Measurements from ENCODE around the gene DOLK. TPM values are rescaled to one million over a fixed set of nuclear protein-coding genes. Genes with fewer than 3 reads are reported as not detected.

Gene DOLK
- total and polyA plus RNA-seq, 2 of the 4 experiments (the other 2 are of a cell fraction): 23.2 to 30.8 TPM

GRCh38 chr9:128927731-128928411 is 19.5 kb downstream of the DOLK start:
- BruUV-seq (replicated peaks): no TSS peak
- peak; percentile 92 for TF ChIP-seq SMC3 (IDR thresholded peaks at IDR 0.05; ENCODE audit: low read depth, low read length)
- peak; percentile 93 for TF ChIP-seq RAD21 (IDR thresholded peaks at IDR 0.05; ENCODE audit: low read length)
- TF ChIP-seq RFX5 (IDR thresholded peaks at IDR 0.05; ENCODE audit: low read depth, low read length): no peak
- TF ChIP-seq POLR2A (IDR thresholded peaks at IDR 0.05; ENCODE audit: low read depth, low read length): peak; percentile 30; the same call in 1 of the 2 replicates
- peak; percentile 86 for TF ChIP-seq CTCF (conservative IDR thresholded peaks at IDR 0.05; ENCODE audit: low read depth, low read length)
- no peak for TF ChIP-seq MAFK (IDR thresholded peaks at IDR 0.05; ENCODE audit: low read depth, low read length)
- Histone ChIP-seq H3K79me1 (ENCODE audit: low read depth in 1 of 2, low read length in 2 of 2) (no peaks in the 10 kb centered on the region; a peak in 1 of 4 replicates), H4K91ac (ENCODE audit: insufficient read depth, low read depth, low read length) (no peak overlapping the region), H3K56ac (ENCODE audit: extremely low read depth, insufficient read depth, low read length) (no peak overlapping the region), H3K9ac (ENCODE audit: low read depth, low read length) (no peak overlapping the region), H2AFZ (replicated peaks; ENCODE audit: low read length, poor library complexity) (peak overlapping the region; percentile 62), H3K36me3 (ENCODE audit: control insufficient read depth, insufficient read depth, low read length) (no peaks in the 10 kb centered on the region), H3K9me3 (ENCODE audit: control insufficient read depth, insufficient read depth, low read length) (no peaks in the 10 kb centered on the region), H3K18ac (ENCODE audit: low read depth, low read length) (no peak overlapping the region), H2AK9ac (replicated peaks; ENCODE audit: low read depth, low read length, poor library complexity) (peak overlapping the region; percentile 47), H2BK15ac (ENCODE audit: low read depth, low read length) (no peak overlapping the region), H3K4me1 (ENCODE audit: control insufficient read depth, insufficient read depth, low read length) (no peaks in the 10 kb centered on the region), H3K27me3 (ENCODE audit: control insufficient read depth, insufficient read depth, low read length) (no peaks in the 10 kb centered on the region), H3K4me3 (ENCODE audit: insufficient read depth, low read depth, low read length) (no peak overlapping the region), H3K4me2 (ENCODE audit: low read depth, low read length) (no peak overlapping the region), H2BK5ac (ENCODE audit: low read depth, low read length, poor library complexity, severe bottlenecking) (no peak overlapping the region), H4K5ac (ENCODE audit: low read depth, low read length) (no peak overlapping the region), H2BK120ac (ENCODE audit: low read depth, low read length) (no peak overlapping the region), H3K9me1 (ENCODE audit: insufficient read depth, low read length) (no peaks in the 10 kb centered on the region), H4K8ac (ENCODE audit: low read depth in 2 of 2, low read length in 2 of 2) (peak overlapping the region in 1 of 2 experiments; percentile 77; a peak in 1 of 4 replicates), H3K14ac (replicated peaks; ENCODE audit: low read depth, low read length) (no peak overlapping the region), H3K27ac (ENCODE audit: insufficient read depth, low read length) (no peak overlapping the region), H2AK5ac (ENCODE audit: low read depth, low read length) (no peak overlapping the region), H2BK20ac (ENCODE audit: low read depth, low read length) (no peak overlapping the region), H3K23ac (ENCODE audit: low read depth, low read length) (no peak overlapping the region), H4K20me1 (ENCODE audit: insufficient read depth, low read length) (no peaks in the 10 kb centered on the region), H3K4ac (ENCODE audit: low read depth, low read length) (no peak overlapping the region)
- DNase-seq (peak; percentile 47), ATAC-seq (ENCODE audit: low read depth) (peak; percentile 94)
- dilution Hi-C loops (cut with HindIII; ENCODE audit: low sequenced_read_pairs, unreplicated experiment): no loop called here
- ChIA-PET CTCF (interaction anchor here (0.6 to 2.0 kb wide), 12 partner anchors 8 to 99 kb away, joined by 3 to 8 read pairs (median 4); no protein-coding TSS in a partner anchor), POLR2A (ENCODE audit: unreplicated experiment) (no interaction called here)
- 19% methylated on average over 6 of the region's 10 CpGs; no CpG with 5 or more reads in 1 of the 2 experiments for WGBS, 2 experiments (ENCODE audit: extremely low coverage in 2 of 2, insufficient read length in 1 of 2)
- intact Hi-C loops (cut with micrococcal nuclease): loop anchor here (1.0 to 2.0 kb wide), 3 partner anchors 47 to 293 kb away; partner anchors contain the start of gene KYAT1
- in situ Hi-C loops (cut with MboI; ENCODE audit: low sequenced_read_pairs): loop anchor here (5.0 kb wide), 1 partner anchor 61 kb away; no protein-coding TSS in a partner anchor

Data from IMR-90 (cell line).